ENCODE results near the gene VPS51.

The VPS51 gene

DNA sequence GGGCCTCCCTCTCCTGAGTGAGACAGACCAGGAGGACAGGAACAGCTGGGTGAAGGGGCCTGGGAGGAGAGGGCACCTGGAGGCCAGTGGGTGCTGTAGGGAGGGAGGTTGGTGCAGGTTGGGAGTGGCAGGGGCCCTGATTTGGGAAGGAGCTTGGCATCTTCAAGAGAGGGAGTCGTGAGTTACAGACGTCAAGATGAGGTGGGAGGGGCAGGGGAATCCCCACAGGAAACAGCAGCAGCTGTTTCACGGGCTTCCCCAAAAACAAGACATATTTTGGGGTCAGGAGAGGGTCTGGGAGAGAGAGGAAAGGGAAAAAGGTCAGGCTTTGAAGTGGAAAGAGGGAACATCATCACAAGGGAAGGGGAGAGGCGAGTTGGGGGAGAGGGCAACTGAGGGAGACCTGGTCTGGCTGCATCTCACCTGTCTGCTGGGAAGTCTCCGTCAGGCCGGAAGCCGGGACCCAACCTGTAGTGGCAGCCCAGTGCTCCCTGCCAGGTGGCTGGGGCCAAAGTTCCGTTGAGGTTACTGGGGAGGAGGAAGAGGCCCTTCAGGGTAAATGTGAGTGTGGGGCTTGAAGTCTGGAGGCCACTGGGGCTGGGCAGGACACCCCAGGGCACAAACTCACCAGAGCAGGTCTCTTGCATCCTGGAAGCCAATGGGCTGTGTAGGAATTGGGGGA lies 42.0 kb upstream of the VPS51 start:
- Histone ChIP-seq H2AFZ (ENCODE audit: low read depth, low read length) (no peak overlapping the region), H4K20me1 (ENCODE audit: insufficient read depth, low read length) (no peaks in the 10 kb centered on the region), H3K4me3 (ENCODE audit: low read length) (no peak overlapping the region), H3K79me2 (ENCODE audit: low read length) (no peaks in the 10 kb centered on the region), H3K36me3 (replicated peaks; ENCODE audit: low read depth, low read length) (no peaks in the 10 kb centered on the region), H3K9me3 (ENCODE audit: insufficient read depth, low read length) (no peaks in the 10 kb centered on the region), H3K4me1 (ENCODE audit: low read length) (peaks cover 41% of the 10 kb centered on the region), H3K27ac (ENCODE audit: low read length) (no peak overlapping the region), H3K27me3 (ENCODE audit: low read depth, low read length) (no peaks in the 10 kb centered on the region; the same call in 1 of the 2 replicates), H3K9ac (ENCODE audit: low read length) (no peak overlapping the region), H3K4me2 (ENCODE audit: low read length) (peak overlapping the region; percentile 21)
- TF ChIP-seq, protein P1, sequence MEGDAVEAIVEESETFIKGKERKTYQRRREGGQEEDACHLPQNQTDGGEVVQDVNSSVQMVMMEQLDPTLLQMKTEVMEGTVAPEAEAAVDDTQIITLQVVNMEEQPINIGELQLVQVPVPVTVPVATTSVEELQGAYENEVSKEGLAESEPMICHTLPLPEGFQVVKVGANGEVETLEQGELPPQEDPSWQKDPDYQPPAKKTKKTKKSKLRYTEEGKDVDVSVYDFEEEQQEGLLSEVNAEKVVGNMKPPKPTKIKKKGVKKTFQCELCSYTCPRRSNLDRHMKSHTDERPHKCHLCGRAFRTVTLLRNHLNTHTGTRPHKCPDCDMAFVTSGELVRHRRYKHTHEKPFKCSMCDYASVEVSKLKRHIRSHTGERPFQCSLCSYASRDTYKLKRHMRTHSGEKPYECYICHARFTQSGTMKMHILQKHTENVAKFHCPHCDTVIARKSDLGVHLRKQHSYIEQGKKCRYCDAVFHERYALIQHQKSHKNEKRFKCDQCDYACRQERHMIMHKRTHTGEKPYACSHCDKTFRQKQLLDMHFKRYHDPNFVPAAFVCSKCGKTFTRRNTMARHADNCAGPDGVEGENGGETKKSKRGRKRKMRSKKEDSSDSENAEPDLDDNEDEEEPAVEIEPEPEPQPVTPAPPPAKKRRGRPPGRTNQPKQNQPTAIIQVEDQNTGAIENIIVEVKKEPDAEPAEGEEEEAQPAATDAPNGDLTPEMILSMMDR (IDR thresholded peaks at IDR 0.05; ENCODE audit: low read depth, low read length) = no peak
- TF ChIP-seq EZH2phosphoT487 (IDR thresholded peaks at IDR 0.05; ENCODE audit: low read depth) = no peak

DNA sequence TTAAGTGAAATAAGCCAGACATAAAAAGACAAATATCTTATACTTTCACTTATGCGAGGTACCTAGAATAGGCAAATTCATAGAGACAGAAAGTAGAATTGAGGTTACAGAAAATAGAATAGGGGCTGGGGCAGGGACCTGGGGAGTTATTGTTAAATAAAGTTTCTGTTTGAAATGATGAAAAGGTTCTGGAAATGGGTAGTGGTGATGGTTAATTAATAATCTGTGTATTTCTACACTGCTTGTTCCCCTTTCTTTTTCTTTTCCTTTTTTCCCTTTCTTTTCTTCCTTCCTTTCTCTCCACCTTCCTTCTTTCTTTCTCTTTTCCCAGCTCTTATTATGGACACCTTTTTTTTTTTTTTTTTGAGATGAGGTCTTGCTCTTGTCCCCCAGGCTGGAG lies 40.5 kb upstream of the VPS51 start:
- no peak overlapping the region for H3K9ac ChIP-seq (ENCODE audit: low read length)
- H3K4me2 ChIP-seq (ENCODE audit: low read length) = peak overlapping the region; percentile 59
- H3K27me3 ChIP-seq (ENCODE audit: low read depth, low read length) = no peaks in the 10 kb centered on the region; the same call in 1 of the 2 replicates
- H3K36me3 ChIP-seq (replicated peaks; ENCODE audit: low read depth, low read length) = no peaks in the 10 kb centered on the region
- TF ChIP-seq, protein P1 (IDR thresholded peaks at IDR 0.05; ENCODE audit: low read depth, low read length) = no peak
- TF ChIP-seq EZH2phosphoT487 (IDR thresholded peaks at IDR 0.05; ENCODE audit: low read depth) = no peak
- no peaks in the 10 kb centered on the region for H4K20me1 ChIP-seq (ENCODE audit: insufficient read depth, low read length)
- H2AFZ ChIP-seq (ENCODE audit: low read depth, low read length) = no peak overlapping the region
- peak overlapping the region; percentile 31 for H3K4me3 ChIP-seq (ENCODE audit: low read length)
- H3K79me2 ChIP-seq (ENCODE audit: low read length) = no peaks in the 10 kb centered on the region
- H3K9me3 ChIP-seq (ENCODE audit: insufficient read depth, low read length) = no peaks in the 10 kb centered on the region
- H3K27ac ChIP-seq (ENCODE audit: low read length) = peak overlapping the region; percentile 33
- H3K4me1 ChIP-seq (ENCODE audit: low read length) = peaks cover 41% of the 10 kb centered on the region

DNA sequence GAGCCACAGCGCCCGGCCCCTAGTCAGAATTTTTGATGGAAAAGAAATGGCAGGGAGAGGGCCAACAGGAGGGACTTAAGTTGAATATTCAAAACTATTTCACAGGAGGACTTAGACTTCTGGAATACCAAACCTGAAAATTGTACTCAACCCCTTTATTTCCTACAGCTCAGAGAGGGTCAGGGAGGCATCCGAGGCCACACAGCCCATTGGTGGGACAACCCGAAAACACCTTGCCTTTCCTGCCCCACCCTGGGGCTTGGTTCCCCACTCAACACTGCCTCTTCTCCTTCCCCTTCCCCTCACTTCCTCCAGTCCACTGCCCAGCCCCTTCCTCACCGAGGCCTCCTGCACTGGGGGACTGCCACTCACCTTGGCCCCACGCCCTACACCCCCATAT lies 39.0 kb upstream of the VPS51 start:
- no peaks in the 10 kb centered on the region for H3K9me3 ChIP-seq (ENCODE audit: insufficient read depth, low read length)
- TF ChIP-seq EZH2phosphoT487 (IDR thresholded peaks at IDR 0.05; ENCODE audit: low read depth) = no peak
- TF ChIP-seq, protein P1 (IDR thresholded peaks at IDR 0.05; ENCODE audit: low read depth, low read length) = no peak
- H3K27me3 ChIP-seq (ENCODE audit: low read depth, low read length) = no peaks in the 10 kb centered on the region
- H3K4me2 ChIP-seq (ENCODE audit: low read length) = no peak overlapping the region
- H3K27ac ChIP-seq (ENCODE audit: low read length) = no peak overlapping the region
- H3K4me3 ChIP-seq (ENCODE audit: low read length) = no peak overlapping the region
- H3K36me3 ChIP-seq (replicated peaks; ENCODE audit: low read depth, low read length) = no peaks in the 10 kb centered on the region
- no peak overlapping the region for H3K9ac ChIP-seq (ENCODE audit: low read length)
- no peaks in the 10 kb centered on the region for H3K79me2 ChIP-seq (ENCODE audit: low read length)
- no peaks in the 10 kb centered on the region for H4K20me1 ChIP-seq (ENCODE audit: insufficient read depth, low read length)
- peaks cover 44% of the 10 kb centered on the region for H3K4me1 ChIP-seq (ENCODE audit: low read length)
- no peak overlapping the region for H2AFZ ChIP-seq (ENCODE audit: low read depth, low read length)

DNA sequence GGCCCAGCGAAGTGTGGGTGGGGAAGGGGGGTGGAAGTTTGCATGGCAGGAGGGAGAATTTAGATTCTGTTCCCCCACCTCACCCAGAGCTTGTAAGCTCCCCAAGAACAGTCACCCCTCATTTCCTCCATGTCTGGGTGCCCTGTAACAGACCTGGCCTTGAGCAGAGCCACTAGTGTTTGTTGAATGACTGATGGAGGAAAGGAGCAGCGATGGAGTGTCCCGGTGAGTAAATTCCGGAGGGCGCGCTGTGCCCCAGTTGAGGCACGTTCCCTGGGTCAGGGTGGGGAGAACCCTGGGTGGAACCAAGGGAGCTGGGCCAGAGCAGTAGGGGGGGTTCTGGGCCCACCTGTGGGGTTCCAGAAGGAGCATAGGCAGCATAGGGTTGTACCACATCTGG lies 38.5 kb upstream of the VPS51 start:
- no peak overlapping the region for H3K27ac ChIP-seq (ENCODE audit: low read length)
- H2AFZ ChIP-seq (ENCODE audit: low read depth, low read length) = no peak overlapping the region
- H3K79me2 ChIP-seq (ENCODE audit: low read length) = no peaks in the 10 kb centered on the region
- H3K27me3 ChIP-seq (ENCODE audit: low read depth, low read length) = no peaks in the 10 kb centered on the region
- no peak overlapping the region for H3K4me3 ChIP-seq (ENCODE audit: low read length)
- H3K4me1 ChIP-seq (ENCODE audit: low read length) = peaks cover 44% of the 10 kb centered on the region
- no peaks in the 10 kb centered on the region for H3K9me3 ChIP-seq (ENCODE audit: insufficient read depth, low read length)
- H3K4me2 ChIP-seq (ENCODE audit: low read length) = no peak overlapping the region
- H4K20me1 ChIP-seq (ENCODE audit: insufficient read depth, low read length) = no peaks in the 10 kb centered on the region
- no peaks in the 10 kb centered on the region for H3K36me3 ChIP-seq (replicated peaks; ENCODE audit: low read depth, low read length)
- H3K9ac ChIP-seq (ENCODE audit: low read length) = no peak overlapping the region
- no peak for TF ChIP-seq EZH2phosphoT487 (IDR thresholded peaks at IDR 0.05; ENCODE audit: low read depth)
- TF ChIP-seq, protein P1 (IDR thresholded peaks at IDR 0.05; ENCODE audit: low read depth, low read length) = no peak

All from OCI-LY3 (cell line).